LNCaP clone FGC (cell line): ENCODE measurements around the gene UBASH3A.

Experiments
- DNase-seq: peaks from one replicate; pipeline ENCODE4 v3.0.0-alpha.2; 2011; ENCODE audit warnings: low read depth
- H3K4me3 ChIP-seq: 2 replicates; pipeline ENCODE4 v1.5.1; 2011; ENCODE audit warnings: mild to moderate bottlenecking, low read depth, low read length, control low read depth
- TF ChIP-seq, protein P1 (sequence below): IDR thresholded peaks from 2 replicates; pipeline ENCODE4 v1.5.1; 2012; ENCODE audit warnings: mild to moderate bottlenecking; ENCODE audit not compliant: control insufficient read depth, insufficient read depth; ENCODE audit errors: extremely low read depth

The UBASH3A gene

DNA sequence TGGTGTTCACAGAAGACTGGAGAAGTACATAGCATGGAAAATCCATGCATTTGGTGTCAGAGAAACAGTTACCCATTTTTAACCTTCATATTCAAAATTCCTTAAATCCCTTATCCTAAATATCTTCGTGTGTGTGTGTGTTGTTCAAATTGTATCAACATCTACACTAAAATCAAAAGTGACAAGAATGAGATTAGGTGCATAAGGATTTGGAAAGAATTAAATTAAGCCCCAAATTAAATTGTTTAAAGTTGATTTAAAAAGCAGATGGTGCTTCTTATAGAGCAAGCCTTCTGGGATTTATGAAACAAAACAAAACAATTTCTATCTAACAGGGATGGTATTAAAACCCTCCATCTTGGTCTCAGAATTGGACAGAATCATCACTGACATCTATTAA, 87.6 kb downstream of the UBASH3A start:
- no peak overlapping the region for H3K4me3 ChIP-seq
- TF ChIP-seq, protein P1, sequence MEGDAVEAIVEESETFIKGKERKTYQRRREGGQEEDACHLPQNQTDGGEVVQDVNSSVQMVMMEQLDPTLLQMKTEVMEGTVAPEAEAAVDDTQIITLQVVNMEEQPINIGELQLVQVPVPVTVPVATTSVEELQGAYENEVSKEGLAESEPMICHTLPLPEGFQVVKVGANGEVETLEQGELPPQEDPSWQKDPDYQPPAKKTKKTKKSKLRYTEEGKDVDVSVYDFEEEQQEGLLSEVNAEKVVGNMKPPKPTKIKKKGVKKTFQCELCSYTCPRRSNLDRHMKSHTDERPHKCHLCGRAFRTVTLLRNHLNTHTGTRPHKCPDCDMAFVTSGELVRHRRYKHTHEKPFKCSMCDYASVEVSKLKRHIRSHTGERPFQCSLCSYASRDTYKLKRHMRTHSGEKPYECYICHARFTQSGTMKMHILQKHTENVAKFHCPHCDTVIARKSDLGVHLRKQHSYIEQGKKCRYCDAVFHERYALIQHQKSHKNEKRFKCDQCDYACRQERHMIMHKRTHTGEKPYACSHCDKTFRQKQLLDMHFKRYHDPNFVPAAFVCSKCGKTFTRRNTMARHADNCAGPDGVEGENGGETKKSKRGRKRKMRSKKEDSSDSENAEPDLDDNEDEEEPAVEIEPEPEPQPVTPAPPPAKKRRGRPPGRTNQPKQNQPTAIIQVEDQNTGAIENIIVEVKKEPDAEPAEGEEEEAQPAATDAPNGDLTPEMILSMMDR, result no peak
- DNase-seq, result no peak

DNA sequence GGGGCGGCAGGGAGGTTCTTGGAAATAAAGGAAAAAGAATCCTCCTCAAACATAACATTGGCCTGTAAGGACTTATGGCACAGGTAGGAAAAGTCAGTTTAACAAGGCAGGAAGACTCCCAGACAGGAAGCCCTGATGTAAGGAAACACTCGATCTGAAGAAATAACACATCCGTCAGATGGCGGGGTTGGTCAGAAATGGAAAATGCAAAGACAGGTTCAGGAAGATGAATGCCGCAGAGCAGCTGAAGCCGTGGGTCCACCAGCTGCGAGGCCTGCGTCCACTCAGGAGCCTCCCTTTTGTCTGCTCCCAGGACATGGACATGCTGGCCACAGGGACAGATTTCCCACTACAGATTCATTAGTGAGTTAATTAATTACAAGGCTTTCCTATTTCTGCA, 88.5 kb downstream of the UBASH3A start:
- no peak for DNase-seq
- H3K4me3 ChIP-seq, result no peak overlapping the region
- TF ChIP-seq, protein P1, result no peak

DNA sequence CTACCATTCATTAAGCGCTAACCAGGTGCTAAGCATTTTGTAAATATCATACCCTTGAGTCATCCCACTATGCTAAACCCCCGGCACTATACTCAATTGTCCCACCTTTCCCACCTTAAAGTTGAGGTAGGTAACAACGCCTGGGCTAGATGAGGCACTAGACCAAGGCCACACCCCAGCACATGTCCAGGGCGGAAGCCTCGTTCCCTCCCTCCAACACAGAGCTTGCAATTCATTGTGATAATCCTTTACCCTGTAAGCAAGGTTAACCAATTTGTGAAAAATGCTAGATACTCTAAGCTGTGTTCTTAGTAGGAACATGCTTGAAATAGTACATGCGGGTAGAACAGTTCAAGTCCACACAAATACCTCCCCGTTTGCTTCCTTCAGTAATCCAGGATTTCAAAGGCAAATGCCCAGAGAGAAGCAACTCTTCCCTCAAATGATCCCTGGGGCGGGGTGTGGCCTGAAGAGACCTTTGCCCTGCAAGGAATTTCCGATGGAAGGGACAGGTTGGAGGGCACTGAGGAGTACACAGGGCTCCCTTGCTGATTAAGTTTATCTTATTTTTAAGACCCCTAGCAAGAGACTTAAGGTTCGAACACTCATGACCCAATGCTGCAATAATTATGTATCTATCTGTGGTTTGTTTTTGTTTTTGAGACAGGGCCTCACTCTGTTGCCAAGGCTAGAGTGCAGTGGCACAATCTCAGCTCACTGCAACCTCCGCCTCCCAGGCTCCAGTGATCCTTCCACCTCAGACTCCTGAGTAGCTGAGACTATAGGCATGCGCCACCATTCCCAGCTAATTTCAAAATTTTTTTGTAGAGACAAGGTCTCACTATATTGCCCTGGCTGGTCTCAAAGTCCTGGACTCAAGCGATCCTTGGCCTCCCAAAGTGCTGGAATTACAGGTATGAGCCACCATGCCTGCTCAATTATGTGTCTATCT, 89.7 kb downstream of the UBASH3A start:
- DNase-seq, result no peak
- no peak overlapping the region for H3K4me3 ChIP-seq
- TF ChIP-seq, protein P1, result no peak

DNA sequence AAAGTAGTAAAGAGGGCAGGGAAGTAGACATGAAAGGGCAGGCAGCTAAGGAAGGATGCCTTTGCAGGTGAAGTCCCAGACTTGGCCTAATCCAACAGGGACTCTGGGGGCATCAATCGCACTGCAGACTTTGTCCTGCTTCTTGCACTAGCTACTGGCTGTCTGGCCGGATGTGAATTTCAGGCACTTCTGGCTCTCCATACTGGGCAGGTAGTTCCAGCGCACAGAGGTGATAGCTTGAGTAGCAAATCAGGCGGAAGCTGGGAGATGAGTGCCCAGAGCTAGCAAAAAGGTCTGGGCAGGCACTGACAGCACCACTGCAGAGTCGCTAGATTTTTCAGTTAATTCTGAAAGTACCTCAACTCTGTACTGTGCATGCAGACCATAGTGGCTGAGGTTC, 91.3 kb downstream of the UBASH3A start:
- DNase-seq, result no peak
- TF ChIP-seq, protein P1, result no peak
- H3K4me3 ChIP-seq, result peak overlapping the region; percentile 76

DNA sequence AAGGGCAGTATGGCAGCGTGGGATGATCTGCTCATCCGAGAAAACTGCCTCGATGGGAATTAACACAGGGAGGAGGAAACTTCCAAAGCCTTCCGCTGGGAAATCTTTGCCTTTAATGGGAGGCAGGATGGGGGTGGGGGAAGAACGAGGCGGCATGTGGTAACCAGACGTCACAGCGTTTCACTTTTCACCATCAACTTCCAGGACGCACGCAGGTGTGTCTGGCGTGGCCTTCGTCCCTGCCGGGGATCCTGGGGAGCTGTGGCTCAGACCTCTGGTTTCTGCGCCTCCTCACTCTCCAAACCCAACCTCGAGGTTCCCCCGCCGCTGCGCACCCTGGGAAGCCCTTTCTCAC, 92.0 kb downstream of the UBASH3A start:
- no peak for DNase-seq

DNA sequence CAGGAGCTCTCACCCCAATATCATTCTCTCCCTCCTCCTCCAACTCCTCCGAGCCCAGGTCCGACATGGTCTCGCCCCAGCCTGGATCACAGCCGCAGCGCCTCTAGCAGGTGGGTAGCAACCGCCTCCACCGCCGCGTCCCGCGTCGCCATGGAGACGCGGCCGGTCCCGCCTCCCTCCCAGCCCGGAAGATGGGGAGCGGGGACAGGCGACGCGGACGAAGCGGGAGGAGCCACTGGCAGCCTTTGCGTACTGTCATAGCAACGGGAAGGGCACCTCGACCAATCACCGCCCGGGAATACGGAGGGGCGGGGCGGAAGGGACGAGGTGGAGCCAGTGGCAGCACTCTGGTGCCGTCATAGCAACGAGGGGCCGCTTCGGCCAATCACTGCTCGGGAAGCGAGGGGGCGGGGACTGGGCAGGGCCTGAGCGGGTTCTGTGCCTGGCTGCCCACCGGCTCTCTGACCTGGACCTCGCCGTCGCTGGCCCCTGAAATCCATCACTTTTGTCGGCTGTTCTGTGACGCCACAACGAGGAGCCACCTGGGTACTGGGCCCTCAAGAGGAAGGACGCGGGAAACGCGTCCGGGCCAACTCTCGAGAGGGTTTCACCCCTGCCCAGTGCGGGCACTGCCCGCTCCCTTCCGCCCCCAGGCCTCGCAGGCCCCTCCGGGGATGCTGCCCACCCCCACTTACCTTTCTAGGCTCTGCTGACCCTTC, 92.6 kb downstream of the UBASH3A start, which contains the start of gene RSPH1:
Gene RSPH1, minus strand, starts transcription at position 105 of the 719 bp plus-strand sequence. Its CDS starts 38 bp downstream, at position 67.
- TF ChIP-seq, protein P1, result no peak
- peak within 1 kb of the TSS; percentile 76 for H3K4me3 ChIP-seq
- peak; percentile 96 for DNase-seq

More for the DNA sequence above, 92.0 kb downstream of the UBASH3A start:
- peak overlapping the region; percentile 76 for H3K4me3 ChIP-seq
- TF ChIP-seq, protein P1, result no peak
